GM18505 (cell line): ENCODE data around the gene CELF5.
"Not testable (repeated sequence)": the region's sequence is repeated elsewhere in the genome, so short reads cannot be mapped to it uniquely, and the experiment has no call there.

Source experiments
- ATAC-seq: cut with Tn5 transposase; IDR thresholded peaks from one replicate; pipeline ENCODE4 v1.9.1; 2021; ENCODE audit not compliant: unreplicated experiment
- POLR2A ChIP-seq: IDR thresholded peaks from 4 replicates; pipeline ENCODE4 v1.6.1; 2011; ENCODE audit warnings: borderline replicate concordance; ENCODE audit not compliant: insufficient read depth, insufficient read length; ENCODE audit errors: extremely low read depth

CELF5 gene

GRCh38 chr19:3287814-3288213, 63.4 kb downstream of the CELF5 start:
- no peak for ATAC-seq
- no peak for TF ChIP-seq POLR2A

DNA sequence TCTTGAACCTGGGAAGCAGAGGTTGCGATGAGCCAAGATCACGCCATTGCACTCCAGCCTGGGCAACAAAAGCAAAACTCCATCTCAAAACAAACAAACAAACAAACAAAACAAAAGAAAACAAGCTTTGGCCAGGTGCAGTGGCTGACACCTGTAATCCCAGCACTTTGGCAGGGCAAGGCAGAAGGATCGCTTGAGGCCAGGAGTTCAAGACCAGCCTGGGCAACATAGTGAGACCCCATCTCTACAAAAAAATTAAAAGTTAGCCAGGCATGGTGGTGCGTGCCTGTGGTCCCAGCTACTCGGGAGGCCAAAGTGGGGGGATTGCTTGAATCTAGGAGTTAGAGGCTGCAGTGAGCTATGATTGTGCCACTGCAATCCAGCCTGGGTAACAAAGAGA, 64.0 kb downstream of the CELF5 start:
- ATAC-seq, result not testable (repeated sequence)

DNA sequence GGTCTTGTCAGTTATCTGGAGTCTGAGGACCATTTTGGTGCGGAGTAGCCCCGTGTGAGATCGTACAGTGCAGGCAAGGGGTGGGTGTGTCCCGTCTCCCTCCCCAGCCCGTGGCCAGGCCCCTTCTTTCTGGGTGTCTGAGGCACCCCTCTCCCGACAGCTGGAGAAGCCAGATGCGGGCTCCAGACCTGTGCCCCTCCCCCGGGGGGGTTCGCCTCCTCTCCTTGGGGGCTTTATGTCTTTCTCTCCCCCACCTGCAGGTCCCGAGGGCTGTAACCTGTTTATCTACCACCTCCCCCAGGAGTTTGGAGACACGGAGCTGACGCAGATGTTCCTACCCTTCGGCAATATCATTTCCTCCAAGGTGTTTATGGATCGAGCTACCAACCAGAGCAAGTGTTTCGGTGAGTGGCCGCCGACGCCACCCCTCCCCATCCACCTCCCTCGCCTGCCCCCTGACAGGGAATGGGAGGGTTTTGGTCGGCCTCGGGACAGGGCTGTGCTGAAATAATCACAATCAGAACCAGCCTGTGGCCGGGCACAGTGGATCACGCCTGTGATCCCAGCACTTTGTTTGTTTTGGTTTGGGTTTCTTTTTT, 65.6 kb downstream of the CELF5 start:
- no peak for ATAC-seq

GRCh38 chr19:3290858-3291257, 66.4 kb downstream of the CELF5 start:
- not testable (repeated sequence) for ATAC-seq

More for the DNA sequence above, 65.6 kb downstream of the CELF5 start:
- TF ChIP-seq POLR2A, result no peak

- no peak for TF ChIP-seq POLR2A
- ATAC-seq, result no peak
These were observed 67.2 kb downstream of the CELF5 start for GRCh38 chr19:3291644-3292043.

DNA sequence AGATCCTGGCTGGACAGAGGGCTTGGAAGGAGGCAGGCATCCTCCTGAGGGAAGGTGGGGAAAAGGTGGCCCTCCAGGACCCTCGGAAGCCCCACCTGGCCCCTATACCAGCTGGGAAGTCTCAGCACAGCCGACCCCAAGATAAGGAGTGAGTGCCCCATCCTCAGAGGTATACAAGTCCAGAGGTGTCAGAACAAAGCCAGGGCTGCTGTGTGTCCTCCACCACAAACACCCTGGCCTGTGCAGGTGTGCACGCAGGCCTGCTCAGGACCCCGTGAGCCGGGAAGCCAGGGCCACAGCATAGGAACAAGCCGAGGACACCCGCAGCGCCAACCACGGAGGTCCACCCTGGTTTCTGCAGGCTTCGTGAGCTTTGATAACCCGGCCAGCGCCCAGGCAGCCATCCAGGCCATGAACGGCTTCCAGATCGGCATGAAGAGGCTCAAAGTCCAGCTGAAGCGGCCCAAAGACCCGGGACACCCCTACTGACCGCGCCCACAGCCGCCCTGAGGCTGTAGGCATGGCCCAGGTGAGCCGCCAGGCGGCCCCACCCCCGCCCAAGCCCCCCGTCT, 68.6 kb downstream of the CELF5 start:
- no peak for TF ChIP-seq POLR2A
- no peak for ATAC-seq

- no peak for TF ChIP-seq POLR2A
- ATAC-seq, result no peak
These were observed 69.1 kb downstream of the CELF5 start for GRCh38 chr19:3293560-3293959.

DNA sequence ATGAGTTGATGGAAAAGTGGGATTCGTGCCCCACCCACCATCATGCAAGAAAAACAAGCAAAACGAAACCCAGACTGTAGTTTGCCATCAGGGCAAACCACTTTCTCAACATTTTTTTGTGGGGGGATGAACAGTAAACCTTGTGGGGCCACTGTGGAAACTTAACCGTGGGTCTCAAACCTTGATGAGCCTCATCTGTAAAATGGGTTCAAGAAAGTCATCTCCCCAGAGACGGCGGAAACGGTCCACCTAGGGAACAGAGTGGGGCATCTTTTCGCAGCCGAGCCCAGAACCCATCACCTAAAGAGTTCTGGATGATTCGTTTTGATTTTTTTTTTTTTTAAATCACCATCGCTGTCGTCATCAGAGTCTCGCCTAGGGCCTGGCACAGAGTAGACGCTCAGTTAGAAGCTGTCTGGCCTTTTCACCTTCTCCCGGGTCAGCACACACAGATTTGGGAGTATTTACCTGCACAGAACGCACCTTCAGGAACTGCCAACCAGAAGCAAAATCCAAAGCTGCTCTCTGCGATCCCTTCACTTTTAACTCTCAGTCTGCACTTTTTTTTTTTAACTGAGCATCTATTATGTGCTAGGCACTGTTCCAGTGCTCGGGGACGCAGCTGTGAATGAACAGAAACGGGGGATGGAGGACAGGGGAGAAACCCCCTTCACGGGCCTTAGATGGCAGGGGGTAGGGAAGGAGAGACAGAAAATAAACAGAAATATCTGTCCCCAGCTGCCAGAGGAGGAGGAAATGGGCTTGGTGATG, 69.8 kb downstream of the CELF5 start:
- TF ChIP-seq POLR2A, result no peak
- no peak for ATAC-seq

DNA sequence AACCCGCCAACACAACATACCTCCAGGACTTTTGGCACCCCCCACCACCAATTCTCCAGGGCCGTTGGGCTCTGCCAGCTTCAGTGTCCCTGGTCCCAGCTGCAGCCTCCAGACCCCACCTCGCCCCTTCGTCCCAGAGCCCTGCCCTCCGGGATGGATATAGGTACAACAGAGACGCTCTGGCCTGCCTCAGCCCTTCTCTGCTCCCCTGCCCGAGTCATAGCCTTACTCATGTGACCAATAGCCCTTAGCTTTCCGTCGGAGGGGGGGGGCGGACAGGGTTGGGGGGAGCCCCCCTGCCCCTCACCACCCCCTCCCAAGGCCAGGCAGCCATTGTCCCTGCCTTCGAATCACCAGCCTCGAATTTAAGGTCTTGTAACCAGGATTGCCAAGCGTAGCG, 71.1 kb downstream of the CELF5 start:
- no peak for ATAC-seq
- no peak for TF ChIP-seq POLR2A

GRCh38 chr19:3296034-3296433, 71.6 kb downstream of the CELF5 start:
- ATAC-seq, result no peak
- no peak for TF ChIP-seq POLR2A

GRCh38 chr19:3296446-3296845, 72.0 kb downstream of the CELF5 start:
- no peak for TF ChIP-seq POLR2A
- ATAC-seq, result no peak

- no peak for TF ChIP-seq POLR2A
- no peak for ATAC-seq
These were observed 74.5 kb downstream of the CELF5 start for GRCh38 chr19:3298853-3299449.

GRCh38 chr19:3300566-3300965, 76.1 kb downstream of the CELF5 start:
- ATAC-seq, result not testable (repeated sequence)

- ATAC-seq, result no peak
- no peak for TF ChIP-seq POLR2A
These were observed 78.3 kb downstream of the CELF5 start for GRCh38 chr19:3302755-3303154.
